Gastroesophageal sphincter (tissue), 4 donors: Measurements from ENCODE around the gene CHTF8. TPM values are rescaled to one million over a fixed set of nuclear protein-coding genes. Genes with fewer than 3 reads are reported as not detected.

Experiments
- ATAC-seq: fragments of 150-250 bp; one replicate; pipeline ENCODE4 v1.9.1; 2016; ENCODE audit warnings: mild to moderate bottlenecking, moderate library complexity
- H3K27ac ChIP-seq, 4 donors: fragments of 200-600 bp; sonication (generic) in 3 of 4; 1 replicate in 3 of 4; 2 replicates in 1 of 4; pipeline ENCODE4 v1.5.1; 2016 to 2019
- H3K27me3 ChIP-seq: fragments of 200-600 bp; sonication (generic); one replicate; pipeline ENCODE4 v1.5.1; 2019
- H3K36me3 ChIP-seq, 2 donors: fragments of 200-600 bp; sonication (generic); one replicate each; pipeline ENCODE4 v1.5.1; 2019; ENCODE audit warnings: control low read depth in 1 of 2
- H3K4me1 ChIP-seq, 3 donors: fragments of 200-600 bp; sonication (generic); 1 replicate in 2 of 3; 2 replicates in 1 of 3; pipeline ENCODE4 v1.5.1; 2016 to 2019; ENCODE audit warnings: control low read depth in 2 of 3
- H3K4me3 ChIP-seq, 2 donors: fragments of 200-600 bp; sonication (generic); one replicate each; pipeline ENCODE4 v1.5.1; 2019; ENCODE audit warnings: mild to moderate bottlenecking in 1 of 2, moderate library complexity in 1 of 2
- H3K9me3 ChIP-seq, 3 donors: fragments of 200-600 bp; sonication (generic); one replicate each; pipeline ENCODE4 v1.5.1; 2017 to 2019; ENCODE audit warnings: control low read depth in 2 of 3
- EP300 ChIP-seq: sonication (generic); formaldehyde crosslinking; IDR thresholded peaks from one replicate; pipeline ENCODE4 v1.6.1; 2017; ENCODE audit warnings: antibody characterized with exemption, mild to moderate bottlenecking
- POLR2A ChIP-seq, 2 donors: fragments of 450-650 bp; IDR thresholded peaks; one replicate each; pipeline ENCODE4 v1.6.1; 2017; ENCODE audit warnings: antibody characterized with exemption in 2 of 2, mild to moderate bottlenecking in 2 of 2, moderate library complexity in 1 of 2
- POLR2AphosphoS5 ChIP-seq: sonication (generic); formaldehyde crosslinking; IDR thresholded peaks from one replicate; pipeline ENCODE4 v1.6.1; 2017; ENCODE audit warnings: antibody characterized with exemption
- WGBS, 2 donors: methylation state at CpG; one replicate each; pipeline ENCODE4 v1.1.5; 2018; ENCODE audit warnings: low coverage in 1 of 2; 5-methylcytosine and 5-hydroxymethylcytosine counted together
- total RNA-seq, 4 donors: library from RNA; depleted of rRNA; stranded (reverse); fragments of >200 nt; gene quantifications; one replicate each; pipeline ENCODE4 v1.1.0, GENCODE V29; 2016
- TF ChIP-seq, protein P1 (sequence below), 4 experiments: fragments of 200-600 bp in 2 of 4; fragments of 450-650 bp in 2 of 4; sonication (generic) in 1 of 4; IDR thresholded peaks; one replicate each; pipeline ENCODE4 v1.5.1; 2017 to 2019; ENCODE audit warnings: antibody characterized with exemption in 4 of 4, mild to moderate bottlenecking in 2 of 4, moderate library complexity in 2 of 4

The CHTF8 gene
- total RNA-seq, 4 donors from 2014 or later = 44.0 to 102 (median 61.9) TPM

DNA sequence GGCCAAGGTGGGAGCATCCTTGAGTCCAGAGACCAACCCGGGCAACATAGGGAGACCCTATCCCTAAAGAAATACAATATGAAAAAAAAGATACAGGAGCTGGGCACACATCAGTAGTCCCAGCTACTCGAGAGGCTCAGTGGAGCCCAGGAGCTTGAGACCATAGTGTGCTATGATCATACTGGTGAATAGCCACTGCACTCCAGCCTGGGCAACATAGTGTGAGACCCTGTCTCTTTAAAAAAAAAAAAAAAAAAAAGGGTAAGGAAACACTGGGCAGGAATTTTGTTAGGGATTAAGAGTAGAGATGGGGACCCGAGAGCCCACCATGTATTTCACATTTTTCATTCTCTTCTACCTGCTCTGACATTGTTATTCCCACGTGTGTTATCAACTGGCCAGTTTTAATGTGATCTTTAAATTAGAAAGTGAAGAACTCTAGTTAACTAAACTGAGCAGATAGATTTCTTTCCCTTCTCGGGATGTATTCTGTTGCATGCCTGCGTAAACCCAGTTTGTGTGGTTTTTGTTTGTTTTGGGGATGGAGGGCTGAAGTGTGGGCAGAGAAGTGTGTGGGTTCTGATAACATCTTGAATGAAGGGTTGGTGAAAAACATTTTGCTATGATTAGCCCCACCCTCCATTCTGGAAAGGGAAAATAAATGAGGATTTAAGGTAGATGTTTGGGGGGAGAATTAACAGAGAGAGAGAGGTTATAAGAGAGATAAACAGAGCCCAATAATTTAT is 37.4 kb upstream of the CHTF8 start:
- TF ChIP-seq POLR2A (IDR thresholded peaks at IDR 0.05) = no peak
- TF ChIP-seq, protein P1, sequence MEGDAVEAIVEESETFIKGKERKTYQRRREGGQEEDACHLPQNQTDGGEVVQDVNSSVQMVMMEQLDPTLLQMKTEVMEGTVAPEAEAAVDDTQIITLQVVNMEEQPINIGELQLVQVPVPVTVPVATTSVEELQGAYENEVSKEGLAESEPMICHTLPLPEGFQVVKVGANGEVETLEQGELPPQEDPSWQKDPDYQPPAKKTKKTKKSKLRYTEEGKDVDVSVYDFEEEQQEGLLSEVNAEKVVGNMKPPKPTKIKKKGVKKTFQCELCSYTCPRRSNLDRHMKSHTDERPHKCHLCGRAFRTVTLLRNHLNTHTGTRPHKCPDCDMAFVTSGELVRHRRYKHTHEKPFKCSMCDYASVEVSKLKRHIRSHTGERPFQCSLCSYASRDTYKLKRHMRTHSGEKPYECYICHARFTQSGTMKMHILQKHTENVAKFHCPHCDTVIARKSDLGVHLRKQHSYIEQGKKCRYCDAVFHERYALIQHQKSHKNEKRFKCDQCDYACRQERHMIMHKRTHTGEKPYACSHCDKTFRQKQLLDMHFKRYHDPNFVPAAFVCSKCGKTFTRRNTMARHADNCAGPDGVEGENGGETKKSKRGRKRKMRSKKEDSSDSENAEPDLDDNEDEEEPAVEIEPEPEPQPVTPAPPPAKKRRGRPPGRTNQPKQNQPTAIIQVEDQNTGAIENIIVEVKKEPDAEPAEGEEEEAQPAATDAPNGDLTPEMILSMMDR (IDR thresholded peaks at IDR 0.05) = no peak
- no peak for TF ChIP-seq POLR2AphosphoS5
- TF ChIP-seq EP300 = no peak
- no peaks in the 10 kb centered on the region for H3K9me3 ChIP-seq
- H3K36me3 ChIP-seq = peaks cover 2 to 48% of the 10 kb centered on the region in 2 donors
- no peak for ATAC-seq
- no peaks in the 10 kb centered on the region for H3K27me3 ChIP-seq
- H3K4me3 ChIP-seq = no peak overlapping the region
- WGBS, 2 donors = 71 to 86% methylated on average over 4 to 6 of the region's 6 CpGs
- H3K4me1 ChIP-seq = peaks cover 0 to 50% (median 6%) of the 10 kb centered on the region in 3 donors
- peak overlapping the region in 3 of 4 donors; percentile 83 to 84 (median 83) for H3K27ac ChIP-seq

DNA sequence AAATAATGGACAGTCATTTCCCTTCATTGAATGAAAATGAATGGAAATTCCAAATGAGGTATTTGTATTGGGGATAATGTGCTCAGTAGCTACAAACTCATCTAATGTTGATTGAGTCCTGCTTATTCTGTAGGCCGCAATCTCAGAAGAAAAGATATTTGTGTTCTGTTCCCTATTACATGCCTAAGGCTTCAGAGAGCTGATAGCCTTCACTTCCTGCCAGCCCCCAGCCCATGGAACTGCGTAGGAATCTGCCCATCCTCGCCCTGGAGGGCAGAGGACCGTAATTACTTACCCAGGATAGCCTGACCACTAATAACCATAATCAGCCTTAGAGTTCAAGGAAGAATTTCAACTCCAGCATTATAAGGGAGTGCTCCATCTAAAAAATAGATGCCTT is 36.7 kb upstream of the CHTF8 start:
- ATAC-seq = no peak
- no peak for TF ChIP-seq POLR2A (IDR thresholded peaks at IDR 0.05)
- TF ChIP-seq, protein P1 (IDR thresholded peaks at IDR 0.05) = no peak
- TF ChIP-seq EP300 = no peak
- no peak for TF ChIP-seq POLR2AphosphoS5
- H3K4me1 ChIP-seq = peaks cover 0 to 42% (median 3%) of the 10 kb centered on the region in 3 donors
- no peak overlapping the region for H3K27ac ChIP-seq
- H3K4me3 ChIP-seq = no peak overlapping the region
- no peaks in the 10 kb centered on the region for H3K27me3 ChIP-seq
- WGBS, 2 donors = 83 to 98% methylated on average over 3 to 4 of the region's 4 CpGs
- no peaks in the 10 kb centered on the region for H3K9me3 ChIP-seq
- peaks cover 2 to 55% of the 10 kb centered on the region in 2 donors for H3K36me3 ChIP-seq

DNA sequence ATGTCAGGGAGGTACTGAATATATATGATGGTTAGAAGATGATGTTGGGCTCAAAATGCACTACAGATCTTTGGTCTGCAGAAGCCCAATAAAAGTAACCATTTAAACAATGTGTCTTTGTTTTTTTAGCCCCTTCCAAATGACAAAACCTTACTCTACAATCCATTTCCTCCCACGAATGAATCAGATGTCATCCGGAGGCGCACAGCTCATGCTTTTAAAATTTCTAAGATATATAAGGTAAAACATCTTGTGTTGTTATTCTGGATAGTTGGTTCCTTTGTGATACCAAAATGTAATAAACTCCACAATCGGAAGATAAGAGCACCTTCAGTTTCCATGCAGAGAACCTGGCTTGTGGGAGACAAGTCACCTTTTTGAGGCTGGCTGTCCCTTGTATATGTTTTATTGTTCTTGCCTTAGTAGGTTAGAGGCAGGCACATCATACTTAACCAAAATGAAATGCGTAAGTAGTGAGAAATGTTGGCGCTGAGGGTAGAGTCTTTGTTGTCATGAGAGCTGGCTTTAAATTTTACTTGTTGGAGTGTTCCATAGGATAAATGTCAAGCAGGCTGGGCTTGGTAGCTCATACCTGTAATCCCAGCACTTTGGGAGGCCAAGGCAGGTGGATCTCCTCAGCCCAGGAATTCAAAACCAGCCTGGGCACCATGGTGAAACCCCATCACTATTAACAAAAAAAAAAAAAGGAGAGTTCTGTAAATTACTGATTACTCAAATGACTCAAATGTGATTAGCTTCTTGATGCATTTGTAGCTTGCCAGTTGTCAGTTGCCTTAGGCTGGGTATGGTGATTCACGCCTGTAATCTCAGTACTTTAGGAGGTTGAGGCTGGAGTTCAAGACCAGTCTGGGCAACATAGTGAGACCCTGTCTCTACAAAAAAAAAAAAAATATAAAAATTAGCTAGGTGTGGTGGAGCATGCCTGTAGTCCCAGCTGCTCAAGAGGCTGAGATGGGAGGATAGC is 34.9 kb upstream of the CHTF8 start:
- H3K27ac ChIP-seq = no peak overlapping the region
- no peak overlapping the region for H3K4me3 ChIP-seq
- TF ChIP-seq, protein P1 (IDR thresholded peaks at IDR 0.05) = no peak
- TF ChIP-seq EP300 = no peak
- no peak for TF ChIP-seq POLR2A (IDR thresholded peaks at IDR 0.05)
- no peak for TF ChIP-seq POLR2AphosphoS5
- no peaks in the 10 kb centered on the region for H3K9me3 ChIP-seq
- H3K27me3 ChIP-seq = no peaks in the 10 kb centered on the region
- no peak for ATAC-seq
- peaks cover 0 to 26% (median 0%) of the 10 kb centered on the region in 3 donors for H3K4me1 ChIP-seq
- 64 to 71% methylated on average over 6 to 7 of the region's 7 CpGs for WGBS, 2 donors
- H3K36me3 ChIP-seq = peaks cover 2 to 71% of the 10 kb centered on the region in 2 donors

DNA sequence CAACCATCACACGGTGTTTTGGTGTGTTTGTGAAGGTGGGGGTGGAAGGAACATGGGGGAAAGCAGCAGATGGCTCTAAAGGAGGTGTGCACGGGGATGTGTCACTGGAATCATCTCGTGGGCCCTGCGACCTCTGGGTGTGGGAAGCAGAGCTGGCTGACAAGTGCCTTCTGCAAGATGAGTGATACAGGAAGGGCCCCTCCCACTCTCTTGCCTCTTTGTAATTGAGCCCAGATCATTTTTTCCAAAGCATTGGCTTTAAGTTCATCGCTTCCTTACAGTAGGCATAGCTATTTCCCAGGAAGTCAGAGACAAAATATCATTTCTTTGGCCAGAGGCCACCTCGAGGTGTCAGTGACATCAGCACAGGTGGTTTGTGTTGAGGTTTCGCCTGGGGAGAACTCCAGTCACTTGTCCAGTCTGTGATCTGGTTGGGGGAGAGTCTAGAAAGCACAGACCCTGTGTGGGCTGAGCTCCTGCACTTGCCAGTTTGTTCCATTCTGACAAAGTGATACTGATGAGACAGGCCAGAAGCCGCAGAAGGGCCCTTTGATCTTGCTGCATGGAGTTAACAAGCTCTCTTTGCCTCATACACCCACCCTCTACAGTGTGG is 33.9 kb upstream of the CHTF8 start:
- H3K36me3 ChIP-seq = peaks cover 2 to 80% of the 10 kb centered on the region in 2 donors
- peaks cover 0 to 16% (median 0%) of the 10 kb centered on the region in 3 donors for H3K4me1 ChIP-seq
- no peak overlapping the region for H3K4me3 ChIP-seq
- H3K27me3 ChIP-seq = no peaks in the 10 kb centered on the region
- no peaks in the 10 kb centered on the region for H3K9me3 ChIP-seq
- TF ChIP-seq, protein P1 (IDR thresholded peaks at IDR 0.05) = no peak
- TF ChIP-seq POLR2AphosphoS5 (no peak), POLR2A (IDR thresholded peaks at IDR 0.05) (no peak), EP300 (no peak)
- ATAC-seq = no peak
- peak overlapping the region in 2 of 4 donors; percentile 7 to 26 for H3K27ac ChIP-seq
- 38 to 43% methylated on average over 4 to 6 of the region's 8 CpGs for WGBS, 2 donors
